Glutamatergic neuron (in vitro differentiated cells): ENCODE measurements around the gene SIPA1L2. TPM values are rescaled to one million over a fixed set of nuclear protein-coding genes. Genes with fewer than 3 reads are reported as not detected.
A peak's percentile ranks its signal among the peaks of the same experiment; 100 is the strongest.

Experiments
- DNase-seq: peaks from one replicate; pipeline ENCODE4 v3.0.0; 2022
- H3K27ac Mint-ChIP-seq: one replicate; pipeline ENCODE4 v1.8.0; 2020; ENCODE audit warnings: mild to moderate bottlenecking, mixed read lengths, inconsistent platforms; ENCODE audit not compliant: unreplicated experiment
- H3K27me3 Mint-ChIP-seq: one replicate; pipeline ENCODE4 v1.8.0; 2020; ENCODE audit warnings: mild to moderate bottlenecking, moderate library complexity, mixed read lengths, inconsistent platforms; ENCODE audit not compliant: unreplicated experiment
- H3K36me3 Mint-ChIP-seq: one replicate; pipeline ENCODE4 v1.8.0; 2020; ENCODE audit warnings: mild to moderate bottlenecking, mixed read lengths, inconsistent platforms; ENCODE audit not compliant: unreplicated experiment
- H3K4me1 Mint-ChIP-seq: one replicate; pipeline ENCODE4 v1.8.0; 2020; ENCODE audit warnings: mild to moderate bottlenecking, low read depth, mixed read lengths, inconsistent platforms; ENCODE audit not compliant: unreplicated experiment
- H3K4me3 Mint-ChIP-seq: one replicate; pipeline ENCODE4 v1.8.0; 2020; ENCODE audit warnings: mild to moderate bottlenecking, mixed read lengths, inconsistent platforms; ENCODE audit not compliant: unreplicated experiment
- H3K9me3 Mint-ChIP-seq: one replicate; pipeline ENCODE4 v1.8.0; 2020; ENCODE audit warnings: mild to moderate bottlenecking, moderate library complexity, mixed read lengths, inconsistent platforms; ENCODE audit not compliant: unreplicated experiment
- total RNA-seq: library from RNA; stranded (reverse); fragmentation: NEBNext Ultra II Directional; extraction: Animal tissue kit (Norgen Biotek cat#: 25700); gene quantifications from one replicate; pipeline ENCODE4 v1.2.1, GENCODE V29; 2021; ENCODE audit not compliant: unreplicated experiment
- TF ChIP-seq, protein P1 (sequence below): fragments of 200-600 bp; sonication (generic); IDR thresholded peaks from one replicate; pipeline ENCODE4 v1.5.0; 2021; ENCODE audit not compliant: partially characterized antibody, unreplicated experiment

Gene SIPA1L2
- total RNA-seq, 1 donor from 2014 or later, result 177 TPM

DNA sequence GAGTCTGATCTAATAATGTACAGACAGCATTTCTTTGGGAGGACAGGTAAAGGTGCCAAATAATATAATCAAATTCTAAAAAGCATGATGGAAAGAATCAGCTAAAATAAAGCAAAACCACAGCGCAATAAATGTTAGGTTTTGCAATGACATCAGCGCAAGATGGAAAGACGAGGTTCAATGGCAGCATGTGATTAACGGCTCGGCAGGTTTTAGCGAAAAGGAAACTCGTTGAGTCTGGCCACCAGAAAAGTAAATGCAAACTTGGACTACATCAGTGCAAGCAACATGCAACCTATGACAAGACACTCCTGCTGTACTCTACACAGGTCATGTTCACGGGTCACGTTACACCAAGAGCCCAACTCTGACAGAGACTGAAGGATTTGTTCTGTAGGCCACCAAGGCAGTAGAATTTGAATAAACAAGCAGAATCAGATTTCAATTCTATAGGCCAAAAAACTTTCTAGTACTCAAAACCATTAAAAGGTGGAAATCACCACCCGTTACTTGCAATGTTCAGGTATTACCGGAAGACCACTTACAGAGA lies 4.5 kb downstream of the SIPA1L2 start:
- TF ChIP-seq, protein P1, sequence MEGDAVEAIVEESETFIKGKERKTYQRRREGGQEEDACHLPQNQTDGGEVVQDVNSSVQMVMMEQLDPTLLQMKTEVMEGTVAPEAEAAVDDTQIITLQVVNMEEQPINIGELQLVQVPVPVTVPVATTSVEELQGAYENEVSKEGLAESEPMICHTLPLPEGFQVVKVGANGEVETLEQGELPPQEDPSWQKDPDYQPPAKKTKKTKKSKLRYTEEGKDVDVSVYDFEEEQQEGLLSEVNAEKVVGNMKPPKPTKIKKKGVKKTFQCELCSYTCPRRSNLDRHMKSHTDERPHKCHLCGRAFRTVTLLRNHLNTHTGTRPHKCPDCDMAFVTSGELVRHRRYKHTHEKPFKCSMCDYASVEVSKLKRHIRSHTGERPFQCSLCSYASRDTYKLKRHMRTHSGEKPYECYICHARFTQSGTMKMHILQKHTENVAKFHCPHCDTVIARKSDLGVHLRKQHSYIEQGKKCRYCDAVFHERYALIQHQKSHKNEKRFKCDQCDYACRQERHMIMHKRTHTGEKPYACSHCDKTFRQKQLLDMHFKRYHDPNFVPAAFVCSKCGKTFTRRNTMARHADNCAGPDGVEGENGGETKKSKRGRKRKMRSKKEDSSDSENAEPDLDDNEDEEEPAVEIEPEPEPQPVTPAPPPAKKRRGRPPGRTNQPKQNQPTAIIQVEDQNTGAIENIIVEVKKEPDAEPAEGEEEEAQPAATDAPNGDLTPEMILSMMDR, result no peak
- Mint-ChIP-seq H3K27me3 (peaks cover 2% of the 10 kb centered on the region), H3K27ac (peak overlapping the region; percentile 11), H3K36me3 (peaks cover 4% of the 10 kb centered on the region), H3K4me1 (peaks cover 55% of the 10 kb centered on the region), H3K9me3 (peaks cover 10% of the 10 kb centered on the region), H3K4me3 (peak overlapping the region; percentile 98)
- DNase-seq, result no peak

DNA sequence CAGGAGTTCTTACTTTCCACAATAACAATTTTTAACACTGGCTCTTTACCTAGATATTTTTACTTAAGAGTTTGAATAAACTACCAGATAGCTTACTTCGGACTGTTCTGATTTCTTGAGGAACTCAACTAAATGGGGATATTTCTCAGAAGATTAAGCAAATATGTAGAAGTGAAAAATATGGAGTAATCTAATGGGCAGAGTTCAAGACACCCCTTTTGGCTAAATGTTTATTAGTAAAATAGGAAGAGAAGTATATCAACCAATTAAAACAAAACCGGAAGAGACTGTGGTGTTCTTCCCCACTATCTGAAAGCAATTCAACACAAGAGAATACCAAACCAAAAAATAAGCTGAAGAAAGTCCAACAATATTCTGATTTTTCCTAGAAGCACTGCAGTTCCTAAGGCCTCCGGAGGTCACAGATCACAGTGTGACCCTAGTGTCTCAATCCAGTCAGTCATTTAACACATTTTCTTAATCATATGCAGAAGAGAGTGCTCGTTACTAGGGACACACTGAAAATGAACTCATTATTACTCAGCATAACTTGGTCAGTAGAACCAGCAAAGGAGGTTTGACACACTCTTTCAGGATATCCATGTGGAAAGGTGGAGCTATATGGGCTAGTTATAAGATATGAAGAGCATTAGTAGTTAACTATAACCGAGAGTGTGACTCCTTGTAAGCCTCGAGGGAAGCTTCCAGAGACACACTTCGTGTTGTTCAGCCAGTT lies 5.2 kb downstream of the SIPA1L2 start:
- peak overlapping the region; percentile 98 for H3K4me3 Mint-ChIP-seq
- H3K36me3 Mint-ChIP-seq, result peaks cover 4% of the 10 kb centered on the region
- peaks cover 10% of the 10 kb centered on the region for H3K9me3 Mint-ChIP-seq

DNA sequence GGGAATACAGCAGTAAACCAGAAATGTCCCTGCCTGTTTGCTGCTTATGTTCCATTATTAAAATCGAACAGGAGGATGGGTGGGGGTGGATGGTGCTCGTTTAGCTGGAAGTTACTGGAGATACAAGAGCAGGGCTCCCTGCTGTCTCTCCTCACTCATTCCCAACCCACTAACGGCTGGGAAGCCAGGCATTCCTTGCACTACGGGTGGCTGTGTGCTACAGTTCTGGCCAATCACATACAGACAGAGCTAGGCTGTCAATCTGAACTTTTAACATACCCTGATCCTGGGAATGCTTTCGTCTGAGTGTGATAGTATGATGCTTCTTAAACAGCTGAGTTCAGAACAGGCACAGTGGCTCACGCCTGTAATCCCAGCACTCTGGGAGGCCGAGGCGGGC lies 7.0 kb downstream of the SIPA1L2 start:
- Mint-ChIP-seq H3K4me3 (no peak overlapping the region), H3K36me3 (no peaks in the 10 kb centered on the region), H3K9me3 (no peaks in the 10 kb centered on the region), H3K4me1 (peaks cover 66% of the 10 kb centered on the region), H3K27me3 (peaks cover 4% of the 10 kb centered on the region), H3K27ac (peak overlapping the region; percentile 60)
- TF ChIP-seq, protein P1, result no peak
- DNase-seq, result no peak

More for the DNA sequence above, 5.2 kb downstream of the SIPA1L2 start:
- no peak for DNase-seq
- H3K27me3 Mint-ChIP-seq, result peaks cover 4% of the 10 kb centered on the region
- H3K4me1 Mint-ChIP-seq, result peaks cover 59% of the 10 kb centered on the region
- no peak overlapping the region for H3K27ac Mint-ChIP-seq
- TF ChIP-seq, protein P1, result no peak

DNA sequence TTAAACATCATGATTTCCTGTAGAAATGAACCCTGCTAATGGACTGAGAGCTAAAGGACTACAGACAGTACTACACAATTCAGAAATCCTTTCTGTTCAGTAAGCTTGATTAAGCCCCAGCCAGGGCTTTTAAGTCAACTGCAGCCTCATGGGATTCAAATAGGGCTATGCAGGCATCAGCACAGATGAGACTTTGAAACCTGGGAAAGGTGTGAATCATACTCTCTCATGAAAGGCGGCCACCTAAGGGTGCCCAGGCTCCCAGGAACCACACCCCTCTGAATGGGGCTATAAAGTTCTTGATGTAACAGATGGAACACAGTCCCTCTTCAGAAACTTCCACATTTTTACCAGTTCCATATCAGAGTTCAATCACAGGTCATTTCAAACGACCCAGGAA lies 7.6 kb downstream of the SIPA1L2 start:
- no peak overlapping the region for H3K27ac Mint-ChIP-seq
- peaks cover 4% of the 10 kb centered on the region for H3K27me3 Mint-ChIP-seq
- H3K4me3 Mint-ChIP-seq, result peak overlapping the region; percentile 32
- no peak for DNase-seq
- H3K4me1 Mint-ChIP-seq, result peaks cover 70% of the 10 kb centered on the region
- TF ChIP-seq, protein P1, result no peak
- no peaks in the 10 kb centered on the region for H3K9me3 Mint-ChIP-seq
- no peaks in the 10 kb centered on the region for H3K36me3 Mint-ChIP-seq

DNA sequence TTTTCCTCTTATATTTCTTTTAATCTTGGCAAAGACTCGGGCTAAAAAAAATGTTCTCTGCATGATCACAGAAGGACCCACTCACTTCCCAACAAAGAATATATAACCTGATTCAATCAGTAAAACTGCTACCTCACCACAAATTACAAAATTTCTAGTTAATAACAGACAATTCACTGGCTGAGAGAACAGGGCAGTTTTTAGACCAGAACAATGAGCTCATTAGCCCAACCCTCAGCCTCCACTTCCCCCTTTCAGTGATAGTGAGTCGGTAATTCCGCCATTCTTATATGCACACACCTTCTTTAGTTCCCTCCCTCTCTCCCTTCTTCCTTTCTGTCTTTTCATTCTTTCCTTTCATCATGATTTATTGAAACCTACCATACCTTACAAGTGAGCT lies 8.9 kb downstream of the SIPA1L2 start:
- Mint-ChIP-seq H3K36me3 (no peaks in the 10 kb centered on the region), H3K27me3 (peaks cover 4% of the 10 kb centered on the region), H3K27ac (peak overlapping the region; percentile 56), H3K4me3 (peak overlapping the region; percentile 68), H3K4me1 (peaks cover 71% of the 10 kb centered on the region), H3K9me3 (no peaks in the 10 kb centered on the region)
- TF ChIP-seq, protein P1, result no peak
- DNase-seq, result no peak
